Activated naive CD8-positive, alpha-beta T cell treated with anti-CD3 and anti-CD28 coated beads for 36 hours (primary cell): ENCODE results near the gene HPD. TPM values are rescaled to one million over a fixed set of nuclear protein-coding genes. Genes with fewer than 3 reads are reported as not detected.
"Not testable (repeated sequence)": the region's sequence is repeated elsewhere in the genome, so short reads cannot be mapped to it uniquely, and the experiment has no call there.

ENCODE experiments used
- DNase-seq: peaks from one replicate; pipeline ENCODE4 v3.0.0; 2021
- H3K27ac Mint-ChIP-seq: one replicate; pipeline ENCODE4 v1.8.0; 2022; ENCODE audit warnings: mild to moderate bottlenecking, moderate library complexity, mixed read lengths
- H3K27me3 Mint-ChIP-seq: one replicate; pipeline ENCODE4 v1.8.0; 2022; ENCODE audit warnings: mild to moderate bottlenecking, mixed read lengths
- H3K36me3 Mint-ChIP-seq: one replicate; pipeline ENCODE4 v1.8.0; 2021; ENCODE audit warnings: mild to moderate bottlenecking, mixed read lengths
- H3K4me1 Mint-ChIP-seq: one replicate; pipeline ENCODE4 v1.8.0; 2021; ENCODE audit warnings: mixed read lengths
- H3K4me3 Mint-ChIP-seq: one replicate; pipeline ENCODE4 v1.8.0; 2022; ENCODE audit warnings: mild to moderate bottlenecking, moderate library complexity, mixed read lengths
- H3K9me3 Mint-ChIP-seq: one replicate; pipeline ENCODE4 v1.8.0; 2022; ENCODE audit warnings: mixed read lengths
- total RNA-seq, 2 experiments: library from RNA; stranded (reverse); gene quantifications; one replicate each; pipeline ENCODE4 v1.2.3, GENCODE V29; 2021

The HPD gene
- total RNA-seq, 2 experiments from 2014 or later: not detected

GRCh38 chr12:121876080-121876447 is 17.4 kb upstream of the HPD start:
- not testable (repeated sequence) for H3K4me1 Mint-ChIP-seq, H3K9me3 Mint-ChIP-seq, H3K36me3 Mint-ChIP-seq, DNase-seq, H3K27me3 Mint-ChIP-seq, H3K4me3 Mint-ChIP-seq, H3K27ac Mint-ChIP-seq

GRCh38 chr12:121875582-121875981 is 16.9 kb upstream of the HPD start:
- no peaks in the 10 kb centered on the region for H3K27me3 Mint-ChIP-seq
- H3K36me3 Mint-ChIP-seq: no peaks in the 10 kb centered on the region
- H3K27ac Mint-ChIP-seq: no peak overlapping the region
- no peak for DNase-seq
- peaks cover 5% of the 10 kb centered on the region for H3K4me1 Mint-ChIP-seq
- H3K9me3 Mint-ChIP-seq: no peaks in the 10 kb centered on the region
- H3K4me3 Mint-ChIP-seq: no peak overlapping the region

GRCh38 chr12:121874071-121874470 is 15.4 kb upstream of the HPD start:
- peaks cover 5% of the 10 kb centered on the region for H3K4me1 Mint-ChIP-seq
- H3K4me3 Mint-ChIP-seq: no peak overlapping the region
- no peak overlapping the region for H3K27ac Mint-ChIP-seq
- no peaks in the 10 kb centered on the region for H3K9me3 Mint-ChIP-seq
- no peaks in the 10 kb centered on the region for H3K27me3 Mint-ChIP-seq
- no peaks in the 10 kb centered on the region for H3K36me3 Mint-ChIP-seq
- no peak for DNase-seq

GRCh38 chr12:121873216-121873569 is 14.5 kb upstream of the HPD start:
- DNase-seq: no peak
- H3K4me1 Mint-ChIP-seq: peaks cover 5% of the 10 kb centered on the region
- no peaks in the 10 kb centered on the region for H3K27me3 Mint-ChIP-seq
- H3K4me3 Mint-ChIP-seq: no peak overlapping the region
- H3K36me3 Mint-ChIP-seq: no peaks in the 10 kb centered on the region
- H3K9me3 Mint-ChIP-seq: no peaks in the 10 kb centered on the region
- no peak overlapping the region for H3K27ac Mint-ChIP-seq

- Mint-ChIP-seq H3K27me3 (no peaks in the 10 kb centered on the region), H3K36me3 (no peaks in the 10 kb centered on the region), H3K27ac (no peak overlapping the region), H3K4me1 (peaks cover 5% of the 10 kb centered on the region), H3K9me3 (no peaks in the 10 kb centered on the region), H3K4me3 (no peak overlapping the region)
- no peak for DNase-seq
Observed at GRCh38 chr12:121872546-121873215, 14.0 kb upstream of the HPD start.

- Mint-ChIP-seq H3K4me1 (peaks cover 5% of the 10 kb centered on the region), H3K27me3 (no peaks in the 10 kb centered on the region), H3K9me3 (no peaks in the 10 kb centered on the region), H3K4me3 (no peak overlapping the region), H3K36me3 (no peaks in the 10 kb centered on the region), H3K27ac (no peak overlapping the region)
- no peak for DNase-seq
Observed at GRCh38 chr12:121871467-121871866, 12.8 kb upstream of the HPD start.

- not testable (repeated sequence) for H3K27ac Mint-ChIP-seq, H3K36me3 Mint-ChIP-seq, H3K4me3 Mint-ChIP-seq, H3K27me3 Mint-ChIP-seq, H3K9me3 Mint-ChIP-seq, DNase-seq, H3K4me1 Mint-ChIP-seq
Observed at GRCh38 chr12:121869229-121869628, 10.6 kb upstream of the HPD start.

GRCh38 chr12:121866331-121866730 is 7.7 kb upstream of the HPD start:
- Mint-ChIP-seq H3K36me3 (no peaks in the 10 kb centered on the region), H3K27me3 (no peaks in the 10 kb centered on the region), H3K4me3 (no peak overlapping the region), H3K4me1 (no peaks in the 10 kb centered on the region), H3K27ac (no peak overlapping the region), H3K9me3 (no peaks in the 10 kb centered on the region)
- no peak for DNase-seq

- Mint-ChIP-seq H3K36me3 (no peaks in the 10 kb centered on the region), H3K27ac (no peak overlapping the region), H3K4me3 (no peak overlapping the region), H3K9me3 (no peaks in the 10 kb centered on the region), H3K27me3 (no peaks in the 10 kb centered on the region), H3K4me1 (no peaks in the 10 kb centered on the region)
- DNase-seq: no peak
Observed at GRCh38 chr12:121861636-121862254, 3.1 kb upstream of the HPD start.

- not testable (repeated sequence) for DNase-seq, H3K4me3 Mint-ChIP-seq, H3K9me3 Mint-ChIP-seq, H3K36me3 Mint-ChIP-seq, H3K27me3 Mint-ChIP-seq, H3K27ac Mint-ChIP-seq, H3K4me1 Mint-ChIP-seq
Observed at GRCh38 chr12:121860699-121861098, 2.0 kb upstream of the HPD start.

- Mint-ChIP-seq H3K4me3 (no peak overlapping the region), H3K27me3 (no peaks in the 10 kb centered on the region), H3K27ac (no peak overlapping the region), H3K36me3 (no peaks in the 10 kb centered on the region), H3K9me3 (no peaks in the 10 kb centered on the region), H3K4me1 (no peaks in the 10 kb centered on the region)
- no peak for DNase-seq
Observed at GRCh38 chr12:121860257-121860656, 1.6 kb upstream of the HPD start.

GRCh38 chr12:121858318-121858661 is 369 bp downstream of the HPD start:
- Mint-ChIP-seq H3K9me3 (no peaks in the 10 kb centered on the region), H3K4me1 (no peaks in the 10 kb centered on the region), H3K4me3 (no peak overlapping the region), H3K27ac (no peak overlapping the region), H3K27me3 (no peaks in the 10 kb centered on the region), H3K36me3 (no peaks in the 10 kb centered on the region)
- DNase-seq: no peak

GRCh38 chr12:121857322-121858246 is 1.1 kb downstream of the HPD start:
- no peaks in the 10 kb centered on the region for H3K27me3 Mint-ChIP-seq
- H3K4me3 Mint-ChIP-seq: no peak overlapping the region
- no peaks in the 10 kb centered on the region for H3K36me3 Mint-ChIP-seq
- DNase-seq: no peak
- H3K27ac Mint-ChIP-seq: no peak overlapping the region
- H3K4me1 Mint-ChIP-seq: no peaks in the 10 kb centered on the region
- H3K9me3 Mint-ChIP-seq: no peaks in the 10 kb centered on the region

GRCh38 chr12:121852392-121852791 is 6.3 kb downstream of the HPD start:
- H3K4me1 Mint-ChIP-seq, DNase-seq, H3K27me3 Mint-ChIP-seq, H3K4me3 Mint-ChIP-seq, H3K9me3 Mint-ChIP-seq, H3K27ac Mint-ChIP-seq, H3K36me3 Mint-ChIP-seq: not testable (repeated sequence)

- no peaks in the 10 kb centered on the region for H3K27me3 Mint-ChIP-seq
- no peak for DNase-seq
- H3K4me1 Mint-ChIP-seq: no peaks in the 10 kb centered on the region
- H3K36me3 Mint-ChIP-seq: no peaks in the 10 kb centered on the region
- no peak overlapping the region for H3K27ac Mint-ChIP-seq
- no peak overlapping the region for H3K4me3 Mint-ChIP-seq
- no peaks in the 10 kb centered on the region for H3K9me3 Mint-ChIP-seq
Observed at GRCh38 chr12:121849665-121850064, 9.0 kb downstream of the HPD start.

GRCh38 chr12:121849211-121849610 is 9.4 kb downstream of the HPD start:
- Mint-ChIP-seq H3K9me3 (no peaks in the 10 kb centered on the region), H3K27ac (no peak overlapping the region), H3K27me3 (no peaks in the 10 kb centered on the region), H3K4me1 (no peaks in the 10 kb centered on the region), H3K4me3 (no peak overlapping the region), H3K36me3 (no peaks in the 10 kb centered on the region)
- DNase-seq: no peak
